Activated CD8-positive, alpha-beta memory T cell treated with anti-CD3 and anti-CD28 coated beads, Interleukin-2, amount 50 U/mL, for 24 hours (primary cell): ENCODE results near the gene IL20.
A peak's percentile ranks its signal among the peaks of the same experiment; 100 is the strongest.

Experiments
- DNase-seq: peaks from one replicate; pipeline ENCODE4 v3.0.0-alpha.2; 2020; ENCODE audit errors: extremely low read depth

The IL20 gene, protein sequence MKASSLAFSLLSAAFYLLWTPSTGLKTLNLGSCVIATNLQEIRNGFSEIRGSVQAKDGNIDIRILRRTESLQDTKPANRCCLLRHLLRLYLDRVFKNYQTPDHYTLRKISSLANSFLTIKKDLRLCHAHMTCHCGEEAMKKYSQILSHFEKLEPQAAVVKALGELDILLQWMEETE

DNA sequence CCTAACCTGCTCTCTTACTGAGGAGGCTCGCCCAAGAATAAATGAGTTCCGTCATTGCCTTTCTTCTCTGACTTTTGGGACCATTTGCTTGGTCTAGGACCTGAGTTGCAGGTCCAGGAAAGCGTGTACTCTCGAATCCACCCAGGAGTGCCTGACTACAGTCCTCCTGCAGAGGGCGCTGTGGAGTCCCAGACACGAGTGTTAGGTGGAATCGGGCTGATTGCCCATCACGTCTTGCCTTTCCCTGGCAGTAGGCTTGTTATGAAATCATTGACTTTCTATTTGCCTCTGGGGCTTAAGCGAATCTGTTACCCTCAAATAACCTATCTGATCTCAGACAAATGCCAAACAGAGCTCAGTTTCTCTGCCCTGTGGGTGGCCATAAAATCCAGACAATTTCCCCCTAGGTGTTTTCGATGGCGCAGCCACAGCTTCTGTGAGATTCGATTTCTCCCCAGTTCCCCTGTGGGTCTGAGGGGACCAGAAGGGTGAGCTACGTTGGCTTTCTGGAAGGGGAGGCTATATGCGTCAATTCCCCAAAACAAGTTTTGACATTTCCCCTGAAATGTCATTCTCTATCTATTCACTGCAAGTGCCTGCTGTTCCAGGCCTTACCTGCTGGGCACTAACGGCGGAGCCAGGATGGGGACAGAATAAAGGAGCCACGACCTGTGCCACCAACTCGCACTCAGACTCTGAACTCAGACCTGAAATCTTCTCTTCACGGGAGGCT lies at the start of gene IL20:
IL20 (plus strand) TSS at position 685 of the 733 bp plus-strand sequence. CDS start 230 bp downstream, outside the sequence.
- peak; percentile 78 for DNase-seq

DNA sequence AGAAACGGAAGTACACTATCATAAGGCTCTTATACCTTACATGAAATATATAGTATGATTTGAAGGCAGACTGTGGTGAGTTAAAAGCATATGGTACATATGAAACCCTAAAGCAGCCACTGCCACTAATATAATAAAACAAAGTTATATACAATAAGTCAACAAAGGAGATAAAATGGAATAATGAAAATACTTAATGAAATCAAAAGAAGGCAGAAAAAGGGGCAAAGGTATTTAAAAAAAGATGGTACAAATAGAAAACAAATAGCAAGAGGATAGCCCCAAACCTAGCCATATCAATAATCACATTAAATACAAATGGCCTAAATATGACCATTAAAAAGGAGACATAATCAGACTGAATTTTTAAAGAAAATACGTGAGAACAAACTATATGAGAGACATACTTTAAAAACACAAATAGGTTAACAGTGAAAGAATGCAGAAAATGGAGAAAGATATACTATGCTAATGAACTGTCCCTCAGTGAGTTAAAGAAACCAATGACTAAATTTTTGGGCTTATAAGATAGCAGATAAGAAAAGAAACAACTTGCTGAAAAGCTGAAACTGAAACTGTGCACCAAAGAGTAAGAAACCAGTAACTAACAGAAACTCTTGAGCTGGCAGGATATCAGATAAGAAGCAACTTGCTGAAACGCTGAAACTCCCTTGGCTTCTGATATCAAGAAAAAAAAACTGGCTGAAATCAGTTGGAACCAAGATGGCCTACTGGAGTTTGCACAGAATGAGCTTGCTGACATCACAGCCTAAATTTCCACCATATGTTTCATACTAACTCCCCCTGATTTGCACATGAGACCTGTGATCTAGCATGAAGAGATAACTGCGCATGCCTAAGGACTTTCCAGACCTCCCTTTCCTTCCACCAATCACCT lies 48.8 kb upstream of the IL20 start:
- no peak for DNase-seq

DNA sequence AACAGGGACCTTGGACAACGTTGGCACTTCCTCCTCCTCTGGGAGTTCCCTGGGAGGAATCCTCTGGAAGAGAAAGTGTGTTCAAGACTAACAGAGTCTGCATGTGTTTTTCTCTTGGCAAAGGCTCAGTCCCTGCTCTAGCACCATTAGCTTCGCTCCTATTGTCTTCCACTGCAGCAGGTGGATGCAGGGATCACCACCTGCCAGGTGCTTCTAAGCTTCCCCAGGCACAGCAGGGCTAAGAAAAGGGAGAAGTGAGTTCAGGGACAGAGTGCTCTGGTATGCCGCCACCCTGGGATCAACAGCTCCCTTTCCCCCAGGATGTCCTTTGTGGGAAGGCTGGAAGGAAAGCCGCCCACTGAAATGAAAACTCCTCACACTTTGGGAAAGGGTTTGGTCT lies 43.9 kb upstream of the IL20 start:
- no peak for DNase-seq

DNA sequence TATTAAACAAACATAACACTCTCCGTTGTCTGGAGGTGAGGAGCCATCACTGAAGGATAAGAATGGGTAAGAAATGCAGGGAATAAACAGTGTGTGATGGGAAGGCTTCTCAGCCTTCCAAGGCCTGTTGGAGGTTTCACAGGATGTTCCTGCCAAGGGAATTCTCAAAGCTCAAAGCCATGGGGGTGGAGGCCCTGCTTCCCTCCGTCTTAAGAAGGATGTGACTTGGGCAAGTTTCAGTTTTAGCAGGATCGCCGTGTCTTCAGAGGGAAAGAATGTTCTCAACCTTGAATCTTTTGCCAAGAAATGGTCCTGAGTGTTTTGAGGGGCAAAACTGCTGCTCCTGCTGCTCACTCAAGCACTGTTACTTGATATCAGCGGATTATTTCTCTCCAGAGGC lies 41.7 kb upstream of the IL20 start:
- DNase-seq: no peak

DNA sequence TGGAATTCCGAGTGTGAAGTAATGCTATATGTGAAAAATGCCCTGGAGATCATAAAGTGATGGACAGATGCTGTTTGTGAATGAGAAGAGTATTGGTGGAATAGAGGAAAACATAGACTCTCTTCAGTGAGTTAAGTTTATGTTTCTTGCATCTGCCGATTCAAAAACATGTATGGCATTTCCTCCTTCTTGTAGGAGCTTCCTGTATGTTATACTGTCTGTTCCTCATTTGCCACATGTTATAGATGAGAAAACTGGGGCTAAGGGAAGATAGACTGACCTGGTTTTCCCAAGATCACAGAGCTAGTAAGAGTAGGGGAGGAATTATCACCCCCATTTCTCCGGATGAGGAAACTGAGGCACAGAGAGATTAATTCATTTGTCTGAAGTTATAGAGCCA lies 41.1 kb upstream of the IL20 start:
- DNase-seq: no peak

DNA sequence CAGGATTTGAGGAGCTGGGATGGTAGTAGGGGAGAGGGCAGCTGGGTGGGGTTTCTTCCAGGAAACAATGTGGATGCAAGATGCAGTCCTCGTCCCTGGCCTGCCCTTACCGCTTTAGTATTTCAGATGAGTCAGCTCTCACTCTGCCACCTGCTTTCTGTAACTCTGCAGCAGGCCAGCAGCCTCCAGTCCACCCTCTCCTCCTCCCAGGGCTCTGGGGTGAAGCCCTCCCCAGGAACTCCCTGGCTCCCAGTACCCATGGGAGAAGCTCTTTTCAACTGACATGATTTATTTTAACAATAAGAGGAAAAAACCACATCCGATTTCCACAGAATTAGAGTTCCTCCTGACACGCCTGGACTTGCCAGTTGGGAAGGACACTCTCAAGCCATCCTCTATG lies 39.0 kb upstream of the IL20 start:
- no peak for DNase-seq

DNA sequence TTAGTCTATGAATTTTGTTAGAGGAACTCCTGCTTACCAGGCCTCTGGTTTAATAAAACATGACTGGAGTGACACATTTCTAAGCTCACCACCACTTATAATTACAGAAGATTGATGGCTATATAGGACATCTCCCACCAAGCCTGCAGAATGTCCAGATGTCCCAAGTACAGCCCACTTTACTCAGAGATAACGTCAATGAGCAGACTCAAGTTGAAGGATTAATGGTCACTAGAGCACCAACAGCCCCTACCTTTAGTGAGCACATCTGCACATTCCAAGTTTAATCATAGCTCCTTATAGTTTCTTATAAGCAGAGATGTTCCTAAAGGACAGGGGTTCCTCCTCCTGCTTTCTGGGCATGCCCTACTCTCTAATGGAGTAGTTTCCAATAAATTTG lies 37.4 kb upstream of the IL20 start:
- no peak for DNase-seq

DNA sequence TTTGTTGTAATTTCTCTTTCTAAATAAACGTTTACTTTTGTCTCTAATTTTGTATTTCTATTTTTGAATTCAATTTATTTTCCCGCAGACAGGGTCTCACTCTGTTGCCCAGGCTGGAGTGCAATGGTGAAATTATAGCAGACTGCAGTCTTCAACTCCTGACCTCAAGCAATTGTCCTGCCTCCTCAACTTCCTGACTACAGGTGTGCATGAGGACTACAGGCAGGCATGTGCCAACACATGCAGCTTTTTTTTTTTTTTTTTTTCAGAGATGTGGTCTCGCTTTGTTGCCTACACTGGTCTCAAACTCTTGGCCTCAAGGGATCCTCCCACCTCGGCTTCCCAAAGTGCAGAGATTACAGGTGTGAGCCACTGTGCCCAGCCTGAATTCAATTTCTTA lies 36.7 kb upstream of the IL20 start:
- no peak for DNase-seq

DNA sequence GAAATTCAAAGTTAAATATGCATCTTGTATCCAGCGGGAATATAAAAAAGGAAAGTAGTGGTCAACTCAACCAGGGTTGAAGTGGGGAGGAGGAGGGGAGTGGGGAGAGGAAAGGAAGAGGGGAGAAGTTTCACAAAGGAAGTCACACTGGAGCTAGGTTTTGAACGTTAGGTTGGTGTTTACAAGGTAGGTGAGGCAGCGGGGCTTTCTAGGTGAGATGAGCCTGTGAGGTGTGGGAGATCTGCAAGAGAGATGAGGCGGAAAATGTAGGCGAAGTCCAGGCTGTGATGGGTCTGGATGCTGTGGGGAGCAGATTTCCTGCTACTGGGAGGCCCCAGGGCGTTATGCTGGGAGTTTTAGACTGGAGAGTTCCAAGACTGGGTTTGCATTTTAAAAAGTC lies 36.1 kb upstream of the IL20 start:
- DNase-seq: no peak

DNA sequence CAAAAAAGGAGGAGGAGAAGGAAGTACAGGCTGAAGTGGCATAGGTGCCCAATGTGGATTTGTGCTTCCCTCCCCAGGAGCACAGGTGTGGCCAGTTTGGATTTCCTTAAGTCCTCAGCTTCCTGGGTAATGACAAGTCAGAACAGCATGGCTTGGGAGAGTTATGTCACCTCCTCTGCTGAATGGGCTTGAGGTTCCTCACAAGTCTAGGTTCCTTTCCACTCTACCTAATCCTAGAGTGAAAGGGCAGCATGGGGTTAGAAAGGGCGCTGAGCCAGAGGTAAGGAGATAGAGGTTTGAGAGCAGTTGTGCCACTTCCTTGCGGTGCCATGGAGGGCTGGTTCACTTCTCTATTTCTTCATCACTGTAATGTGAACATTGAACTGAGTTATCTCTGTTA lies 35.5 kb upstream of the IL20 start:
- DNase-seq: no peak

DNA sequence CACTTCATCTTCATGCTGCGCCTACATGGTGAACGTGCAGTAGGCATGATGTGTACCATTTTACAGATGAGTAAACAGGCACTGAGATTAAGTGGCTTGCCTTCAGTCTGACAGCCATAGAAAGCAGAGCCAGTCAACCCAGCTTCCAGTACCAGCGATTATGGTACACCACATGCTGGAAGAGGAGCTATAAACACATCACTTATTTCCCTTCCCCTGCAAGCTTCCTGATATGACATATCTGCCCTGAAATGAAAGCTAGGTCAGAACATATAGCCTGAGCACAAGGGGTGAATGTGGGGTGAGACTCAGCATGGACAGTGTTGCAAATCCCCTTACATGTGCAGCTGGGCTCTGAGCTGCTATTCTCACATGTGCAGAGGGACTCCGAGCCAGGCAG lies 33.8 kb upstream of the IL20 start:
- no peak for DNase-seq

DNA sequence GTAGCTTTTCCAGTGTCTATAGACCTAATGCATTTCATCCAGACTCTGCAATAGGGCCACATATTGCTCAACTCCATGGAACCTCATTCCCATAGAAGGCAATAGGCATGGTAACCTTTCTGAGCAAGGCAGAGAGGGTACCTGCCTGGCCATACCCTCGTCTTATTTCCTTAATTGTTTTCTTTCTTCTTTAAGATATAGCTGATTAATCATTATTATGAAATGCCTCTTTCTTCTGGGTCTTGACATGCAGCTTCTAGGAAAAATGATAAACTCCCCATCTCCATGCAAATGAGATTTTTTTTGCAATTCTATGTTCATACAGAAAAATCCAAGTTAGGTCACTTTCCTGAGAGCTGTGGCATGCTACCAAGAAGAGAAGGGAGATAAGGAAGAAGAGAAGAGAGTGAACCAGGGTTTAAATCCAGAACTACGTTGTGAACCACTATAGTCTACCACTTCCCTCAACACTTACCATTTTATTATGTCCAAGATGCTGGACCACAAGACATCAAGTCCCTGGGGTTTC lies 33.0 kb upstream of the IL20 start:
- DNase-seq: no peak

DNA sequence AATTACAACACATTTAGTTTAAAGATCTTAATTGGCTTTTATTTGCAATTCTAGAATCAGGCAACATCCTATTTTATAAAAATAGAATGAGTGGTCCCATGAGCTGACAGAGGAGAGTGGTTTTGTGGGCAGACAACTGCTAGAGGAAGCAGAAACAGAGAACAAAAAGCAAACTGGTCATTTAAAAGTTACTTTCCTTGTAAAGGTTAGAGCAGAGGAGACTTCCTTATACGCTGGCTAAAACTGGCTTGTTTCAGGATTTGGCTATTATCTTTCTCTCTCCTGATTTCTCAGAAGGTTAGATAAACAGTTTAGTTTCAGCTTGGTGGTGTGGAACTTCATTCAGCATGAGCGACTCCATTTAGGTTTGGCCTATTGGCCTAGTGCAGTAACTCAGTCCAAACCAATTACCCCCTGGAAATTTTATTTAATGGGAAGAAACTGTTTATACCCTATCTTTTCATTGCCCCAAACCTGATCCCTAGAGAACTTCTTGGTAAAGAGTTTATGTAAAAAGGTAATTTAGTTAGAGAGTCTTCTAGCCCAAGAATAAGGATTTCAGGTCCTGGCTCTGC lies 32.2 kb upstream of the IL20 start:
- DNase-seq: no peak

DNA sequence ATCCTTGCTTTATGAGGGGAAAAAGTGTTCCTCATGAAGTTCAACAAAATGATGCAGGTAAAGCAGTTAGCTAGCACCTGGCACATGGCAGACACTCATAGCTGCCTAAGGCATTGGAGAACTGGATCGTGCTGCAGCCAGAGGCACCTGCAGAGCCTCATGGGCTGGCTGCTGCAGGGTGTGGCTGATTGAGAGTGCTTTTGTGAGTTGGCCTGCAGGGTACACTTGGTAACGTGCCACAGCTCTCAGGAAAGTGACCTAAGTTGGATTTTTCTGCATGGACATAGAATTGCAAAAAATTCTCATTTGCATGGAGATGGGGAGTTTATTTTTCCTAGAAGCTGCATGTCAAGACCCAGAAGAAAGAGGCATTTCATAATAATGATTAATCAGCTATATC lies 31.6 kb upstream of the IL20 start:
- DNase-seq: no peak

DNA sequence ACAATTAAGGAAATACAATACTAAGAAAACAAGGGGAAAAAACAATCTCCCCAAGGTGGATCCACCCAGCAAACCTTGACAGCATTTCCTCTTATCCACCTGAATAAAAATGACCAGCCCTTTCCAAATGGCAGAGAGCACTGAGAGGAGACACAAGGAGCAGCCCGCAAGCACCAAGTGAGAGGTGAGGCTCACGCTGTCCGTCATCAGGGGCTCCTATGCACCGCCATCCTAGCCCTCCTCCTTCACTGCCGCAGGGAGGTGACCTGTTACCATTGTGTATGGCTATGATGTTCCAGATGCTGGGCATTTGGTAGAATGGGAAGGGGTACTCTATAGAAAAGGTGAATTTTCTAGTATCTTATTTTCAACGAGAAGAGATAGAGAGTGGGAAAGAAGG lies 31.2 kb upstream of the IL20 start:
- no peak for DNase-seq

DNA sequence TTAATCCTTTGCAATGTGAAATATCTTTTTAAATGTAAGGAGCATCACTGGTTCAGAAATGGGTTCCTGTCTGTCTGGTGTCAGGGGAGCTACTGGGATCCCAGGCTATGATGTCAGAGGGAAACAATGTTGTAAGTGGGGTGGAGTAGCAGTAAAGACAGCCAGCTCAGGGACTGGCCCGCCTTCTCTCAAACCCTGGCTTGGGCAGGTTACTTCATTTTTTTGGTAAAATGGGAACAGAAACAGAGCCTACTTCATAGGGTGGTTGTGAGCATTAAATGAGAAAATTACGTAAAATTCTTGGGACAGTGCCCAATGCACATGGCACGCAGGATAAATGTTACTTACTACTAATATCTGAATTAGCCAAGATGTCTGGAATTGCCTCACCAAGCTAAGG lies 30.7 kb upstream of the IL20 start:
- DNase-seq: no peak

DNA sequence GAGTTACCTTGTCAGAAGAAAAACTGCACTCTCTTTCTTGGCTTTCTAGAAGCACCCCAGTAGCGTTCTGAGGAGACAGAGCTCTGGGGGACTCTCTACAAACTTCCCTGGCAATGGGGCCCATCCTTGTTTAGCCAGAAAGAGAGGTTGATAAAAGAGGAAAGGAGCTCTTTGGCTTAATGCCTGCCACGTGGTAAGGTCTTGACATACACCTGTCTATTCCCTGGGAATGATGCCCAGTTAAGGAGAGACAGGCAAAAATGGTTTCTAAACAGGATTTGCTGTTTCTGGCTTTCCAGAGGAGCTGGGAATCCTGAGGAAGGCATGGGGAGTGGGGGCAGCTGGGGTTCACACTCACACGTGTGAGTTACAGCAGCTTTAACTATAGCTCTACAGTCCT lies 30.2 kb upstream of the IL20 start:
- no peak for DNase-seq

DNA sequence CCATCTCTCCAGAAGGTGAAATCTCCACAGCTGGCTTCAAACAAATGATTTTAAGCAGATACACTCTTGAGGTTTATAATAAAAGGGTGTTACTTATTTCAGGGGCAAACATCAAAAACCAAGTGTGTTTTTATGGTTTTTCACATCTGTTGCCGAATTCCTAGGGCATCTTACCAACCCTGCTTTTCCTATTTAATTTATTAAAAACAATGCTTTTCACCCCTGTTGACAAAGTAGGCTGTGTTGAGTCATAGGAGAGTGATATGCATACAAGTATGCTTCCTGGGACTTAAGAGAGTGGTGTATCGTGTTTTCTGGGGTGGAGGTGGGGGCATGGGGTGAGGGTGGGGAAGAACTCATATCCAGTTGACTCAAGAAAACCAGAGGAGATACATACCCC lies 29.3 kb upstream of the IL20 start:
- no peak for DNase-seq

DNA sequence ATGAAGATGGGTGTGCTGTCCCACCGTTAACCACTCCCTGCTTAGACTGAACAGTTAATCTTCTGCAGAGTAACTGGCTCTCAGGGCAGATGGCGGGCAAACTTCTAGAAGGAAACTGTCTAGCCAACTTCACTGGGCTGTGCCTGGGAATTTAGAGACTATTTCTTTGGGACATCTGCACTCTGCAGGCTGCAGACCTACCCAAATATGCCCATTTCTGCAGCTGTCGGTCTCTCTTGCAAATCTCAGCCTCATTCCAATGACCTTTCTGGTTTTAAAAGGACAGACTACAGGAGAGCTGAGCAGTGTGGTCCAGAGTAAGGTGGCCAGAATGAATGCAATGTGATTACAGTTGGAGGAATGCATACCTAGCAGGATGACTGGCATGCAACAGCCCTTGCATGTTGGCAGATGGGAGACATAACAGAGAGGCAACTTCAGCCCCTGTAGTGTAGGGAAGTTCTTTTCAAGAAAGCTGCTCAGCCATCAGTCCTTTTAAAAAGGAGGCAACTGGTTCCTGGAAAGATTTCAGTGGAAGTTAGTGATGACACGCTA lies 26.3 kb upstream of the IL20 start:
- no peak for DNase-seq

DNA sequence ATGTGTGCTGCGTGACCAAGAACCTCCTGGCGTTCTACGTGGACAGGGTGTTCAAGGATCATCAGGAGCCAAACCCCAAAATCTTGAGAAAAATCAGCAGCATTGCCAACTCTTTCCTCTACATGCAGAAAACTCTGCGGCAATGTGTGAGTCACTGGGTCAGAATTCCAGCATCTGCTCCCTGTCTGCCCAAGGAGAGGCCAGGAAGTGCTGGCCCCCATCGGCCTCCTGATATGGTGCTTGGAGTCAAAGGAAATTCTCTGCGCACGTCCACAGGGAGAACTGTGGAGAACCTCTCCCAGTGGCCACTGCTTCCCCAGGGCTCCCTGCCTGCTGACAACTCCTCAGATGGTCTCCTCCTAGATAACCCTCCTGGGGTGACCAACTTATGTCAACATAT lies 25.6 kb upstream of the IL20 start:
- no peak for DNase-seq

DNA sequence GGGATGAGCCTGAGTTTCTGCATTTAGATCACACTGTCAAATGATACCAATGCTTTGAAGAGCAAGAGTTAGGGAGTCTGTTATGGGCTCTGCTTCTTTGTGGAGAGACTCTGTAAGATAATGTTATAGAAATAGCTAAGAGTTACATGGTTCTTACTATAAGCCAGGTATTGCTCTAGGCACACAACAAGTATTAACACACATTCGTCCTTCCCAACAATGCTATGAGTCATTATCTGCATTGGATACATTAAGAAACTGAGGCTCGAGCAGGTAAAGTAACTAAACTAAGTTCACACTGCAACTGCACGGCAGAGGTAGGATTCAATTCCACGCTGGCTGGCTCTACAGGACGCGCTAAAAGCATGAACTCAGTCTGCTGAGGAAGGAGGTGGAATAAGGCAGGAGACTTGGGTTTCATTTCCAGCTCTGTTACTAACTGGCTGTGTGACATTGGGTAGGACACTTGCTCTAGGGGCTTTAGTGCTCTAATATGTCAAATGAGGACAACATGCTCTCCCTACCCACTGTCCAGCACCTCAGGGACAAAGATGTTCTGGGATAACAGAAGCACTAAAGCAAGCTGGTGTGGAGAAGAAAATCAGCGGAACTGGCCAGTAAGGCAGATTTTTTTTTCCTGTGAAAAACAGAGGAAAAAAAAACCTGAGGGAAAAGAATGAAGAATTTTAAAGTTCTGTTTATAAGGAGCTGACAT lies 23.7 kb upstream of the IL20 start:
- DNase-seq: no peak
